ENCODE measurements around the gene ANKLE2.

ANKLE2 gene

DNA sequence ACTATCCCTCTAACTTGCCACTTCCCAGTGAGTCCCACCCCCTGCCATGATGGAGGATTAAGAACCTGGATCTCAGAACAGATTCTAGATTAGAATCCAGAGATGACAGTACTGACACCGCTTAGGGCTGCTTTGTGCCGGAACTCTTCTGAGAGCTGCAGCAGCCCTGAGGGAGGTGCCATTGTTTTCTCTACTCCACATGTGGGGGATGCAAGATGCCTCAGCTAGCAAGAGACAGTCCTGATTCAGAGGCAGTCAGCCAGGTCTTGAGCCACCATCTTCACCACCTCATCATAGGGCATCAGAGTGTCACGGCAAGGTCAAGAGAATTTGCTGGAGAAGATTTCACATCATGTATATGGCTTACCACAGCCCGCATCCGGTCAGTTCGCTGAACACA lies 54.4 kb downstream of the ANKLE2 start:
- DNase-seq = no peak
- Histone ChIP-seq H3K79me2 (ENCODE audit: control insufficient read depth, insufficient read depth, low read length, poor library complexity) (peaks cover 11% of the 10 kb centered on the region), H2AFZ (ENCODE audit: insufficient read depth, low read length, poor library complexity) (no peak overlapping the region), H3K9me3 (ENCODE audit: insufficient read depth, low read depth, low read length) (no peaks in the 10 kb centered on the region), H3K27ac (ENCODE audit: low read depth, low read length) (no peak overlapping the region), H3K4me1 (ENCODE audit: control insufficient read depth in 1 of 2, insufficient read depth in 2 of 2, low read length in 2 of 2) (peaks cover 2 to 4% of the 10 kb centered on the region in 2 experiments), H3K27me3 (ENCODE audit: insufficient read depth, low read length) (no peaks in the 10 kb centered on the region), H3K4me3 (ENCODE audit: low read depth, low read length) (no peak overlapping the region), H2BK120ac (ENCODE audit: insufficient read depth, low read length, poor library complexity) (no peak overlapping the region), H3K4ac (ENCODE audit: low read depth, low read length) (no peak overlapping the region), H2AK5ac (ENCODE audit: low read length) (no peak overlapping the region), H3K14ac (ENCODE audit: low read length) (no peak overlapping the region), H3K23ac (ENCODE audit: low read length) (no peak overlapping the region), H4K12ac (ENCODE audit: low read depth, low read length) (no peak overlapping the region), H3K9ac (ENCODE audit: low read length) (no peak overlapping the region), H4K91ac (ENCODE audit: low read depth, low read length) (no peak overlapping the region), H3K18ac (ENCODE audit: low read length) (no peak overlapping the region), H3K4me2 (ENCODE audit: low read length) (no peak overlapping the region), H4K8ac (ENCODE audit: low read depth, low read length) (no peak overlapping the region), H2BK5ac (ENCODE audit: low read depth, low read length, poor library complexity) (no peak overlapping the region), H2BK12ac (ENCODE audit: low read length) (no peak overlapping the region), H3K36me3 (ENCODE audit: control insufficient read depth in 1 of 2, insufficient read depth in 2 of 2, low read length in 2 of 2) (peaks cover 7 to 21% of the 10 kb centered on the region in 2 experiments), H3K79me1 (ENCODE audit: low read length) (peaks cover 12% of the 10 kb centered on the region)
- WGBS (ENCODE audit: extremely low coverage, insufficient coverage, insufficient read length) = no CpG with 5 or more reads among the region's 6 CpGs

DNA sequence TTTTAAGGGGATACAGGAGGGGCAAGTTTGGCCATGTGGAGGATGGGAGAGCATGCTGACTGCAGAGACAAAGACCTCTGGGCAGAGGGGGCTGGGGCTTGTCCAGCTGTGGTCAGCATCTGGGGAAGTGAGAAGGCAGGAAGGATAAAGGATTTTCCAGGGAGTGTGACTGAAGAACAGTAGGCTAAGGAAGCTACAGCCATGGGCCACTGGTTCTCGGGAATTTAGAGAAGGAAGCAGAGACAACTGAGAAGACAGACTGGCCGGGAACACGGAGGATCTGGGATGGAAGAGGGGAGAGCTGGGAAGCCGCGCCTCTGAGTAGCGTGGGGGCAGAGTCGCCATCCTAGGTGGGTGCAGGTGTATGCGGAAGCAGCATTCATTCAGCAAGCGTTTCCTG lies 58.0 kb downstream of the ANKLE2 start:
- H4K91ac ChIP-seq (ENCODE audit: low read depth, low read length) = no peak overlapping the region
- no peak overlapping the region for H3K27ac ChIP-seq (ENCODE audit: low read depth, low read length)
- H3K4me3 ChIP-seq (ENCODE audit: low read depth, low read length) = no peak overlapping the region
- no peak overlapping the region for H2AFZ ChIP-seq (ENCODE audit: insufficient read depth, low read length, poor library complexity)
- H3K23ac ChIP-seq (ENCODE audit: low read length) = no peak overlapping the region
- H3K4me1 ChIP-seq (ENCODE audit: control insufficient read depth in 1 of 2, insufficient read depth in 2 of 2, low read length in 2 of 2) = no peaks in the 10 kb centered on the region
- H3K79me1 ChIP-seq (ENCODE audit: low read length) = no peaks in the 10 kb centered on the region
- H3K4me2 ChIP-seq (ENCODE audit: low read length) = no peak overlapping the region
- H3K27me3 ChIP-seq (ENCODE audit: insufficient read depth, low read length) = no peaks in the 10 kb centered on the region
- no peak overlapping the region for H4K8ac ChIP-seq (ENCODE audit: low read depth, low read length)
- H2BK120ac ChIP-seq (ENCODE audit: insufficient read depth, low read length, poor library complexity) = no peak overlapping the region
- H2BK5ac ChIP-seq (ENCODE audit: low read depth, low read length, poor library complexity) = no peak overlapping the region
- H3K14ac ChIP-seq (ENCODE audit: low read length) = no peak overlapping the region
- no peaks in the 10 kb centered on the region for H3K9me3 ChIP-seq (ENCODE audit: insufficient read depth, low read depth, low read length)
- no peaks in the 10 kb centered on the region for H3K79me2 ChIP-seq (ENCODE audit: control insufficient read depth, insufficient read depth, low read length, poor library complexity)
- no peak overlapping the region for H3K4ac ChIP-seq (ENCODE audit: low read depth, low read length)
- no peak overlapping the region for H4K12ac ChIP-seq (ENCODE audit: low read depth, low read length)
- DNase-seq = no peak
- H3K36me3 ChIP-seq (ENCODE audit: control insufficient read depth in 1 of 2, insufficient read depth in 2 of 2, low read length in 2 of 2) = peaks cover 17 to 35% of the 10 kb centered on the region in 2 experiments
- H2AK5ac ChIP-seq (ENCODE audit: low read length) = no peak overlapping the region
- H3K9ac ChIP-seq (ENCODE audit: low read length) = no peak overlapping the region
- WGBS (ENCODE audit: extremely low coverage, insufficient coverage, insufficient read length) = no CpG with 5 or more reads among the region's 9 CpGs
- no peak overlapping the region for H3K18ac ChIP-seq (ENCODE audit: low read length)
- no peak overlapping the region for H2BK12ac ChIP-seq (ENCODE audit: low read length)

DNA sequence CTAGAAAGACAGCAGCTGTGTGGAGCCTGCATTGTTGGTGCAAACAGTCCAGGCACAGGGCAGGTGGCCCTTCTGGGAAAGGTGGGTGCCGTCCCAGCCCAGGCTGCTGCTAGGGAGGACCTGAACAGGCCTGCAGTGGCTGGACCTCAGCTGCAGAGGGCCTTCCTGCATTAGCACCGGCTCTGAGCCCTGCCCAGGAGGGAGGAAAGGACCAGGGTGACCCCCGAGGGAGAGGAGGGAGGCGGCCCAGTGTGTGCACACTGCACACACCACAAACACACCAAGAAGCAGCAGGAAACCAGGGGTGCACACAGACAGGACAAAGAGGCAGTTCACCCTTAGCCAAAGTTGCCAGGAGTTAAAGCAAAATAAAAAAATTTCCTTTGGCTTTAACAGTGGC lies 59.0 kb downstream of the ANKLE2 start:
- H2BK120ac ChIP-seq (ENCODE audit: insufficient read depth, low read length, poor library complexity) = no peak overlapping the region
- no peak overlapping the region for H3K27ac ChIP-seq (ENCODE audit: low read depth, low read length)

DNA sequence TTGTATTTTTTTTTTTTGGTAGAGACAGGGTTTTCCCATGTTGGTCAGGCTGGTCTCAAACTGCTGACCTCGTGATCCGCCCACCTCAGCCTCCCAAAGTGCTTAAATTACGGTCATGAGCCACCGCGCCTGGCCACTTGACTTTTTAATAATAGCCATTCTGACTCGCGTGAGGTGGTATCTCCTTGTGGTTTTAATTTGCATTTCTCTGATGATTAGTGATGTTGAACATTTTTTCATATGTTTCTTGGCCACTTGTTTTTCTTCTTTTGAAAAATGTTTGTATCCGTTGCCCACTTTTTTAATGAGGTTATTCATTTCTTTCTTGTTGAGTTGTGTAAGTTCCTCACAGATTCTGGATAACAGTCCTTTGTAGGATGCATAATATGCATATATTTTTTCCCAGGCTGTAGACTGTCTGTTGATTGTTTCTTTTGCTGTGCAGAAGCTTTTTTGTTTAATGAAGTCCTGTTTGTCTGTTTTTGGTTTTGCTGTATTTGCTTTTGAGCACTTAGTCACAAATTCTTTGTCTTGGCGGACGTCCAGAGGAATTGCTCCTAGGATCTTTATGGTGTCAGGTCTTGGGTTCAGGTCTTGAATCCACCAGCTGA lies 61.3 kb downstream of the ANKLE2 start:
- Histone ChIP-seq H3K23ac (ENCODE audit: low read length) (no peak overlapping the region), H3K9me3 (ENCODE audit: insufficient read depth, low read depth, low read length) (no peaks in the 10 kb centered on the region), H4K91ac (ENCODE audit: low read depth, low read length) (no peak overlapping the region), H3K4me1 (ENCODE audit: control insufficient read depth in 1 of 2, insufficient read depth in 2 of 2, low read length in 2 of 2) (no peaks in the 10 kb centered on the region), H3K14ac (ENCODE audit: low read length) (no peak overlapping the region), H3K79me1 (ENCODE audit: low read length) (no peaks in the 10 kb centered on the region), H2BK5ac (ENCODE audit: low read depth, low read length, poor library complexity) (no peak overlapping the region), H4K8ac (ENCODE audit: low read depth, low read length) (no peak overlapping the region), H3K27me3 (ENCODE audit: insufficient read depth, low read length) (no peaks in the 10 kb centered on the region), H4K12ac (ENCODE audit: low read depth, low read length) (no peak overlapping the region), H2AK5ac (ENCODE audit: low read length) (no peak overlapping the region), H3K4me2 (ENCODE audit: low read length) (no peak overlapping the region), H3K18ac (ENCODE audit: low read length) (no peak overlapping the region), H3K27ac (ENCODE audit: low read depth, low read length) (no peak overlapping the region), H3K4ac (ENCODE audit: low read depth, low read length) (no peak overlapping the region), H2AFZ (ENCODE audit: insufficient read depth, low read length, poor library complexity) (no peak overlapping the region), H2BK120ac (ENCODE audit: insufficient read depth, low read length, poor library complexity) (no peak overlapping the region), H3K4me3 (ENCODE audit: low read depth, low read length) (no peak overlapping the region), H2BK12ac (ENCODE audit: low read length) (no peak overlapping the region), H3K79me2 (ENCODE audit: control insufficient read depth, insufficient read depth, low read length, poor library complexity) (no peaks in the 10 kb centered on the region), H3K36me3 (ENCODE audit: control insufficient read depth in 1 of 2, insufficient read depth in 2 of 2, low read length in 2 of 2) (peaks cover 34 to 49% of the 10 kb centered on the region in 2 experiments), H3K9ac (ENCODE audit: low read length) (no peak overlapping the region)
- DNase-seq = no peak
- no CpG with 5 or more reads among the region's 10 CpGs for WGBS (ENCODE audit: extremely low coverage, insufficient coverage, insufficient read length)

More for the DNA sequence above, 59.0 kb downstream of the ANKLE2 start:
- Histone ChIP-seq H3K4me2 (ENCODE audit: low read length) (no peak overlapping the region), H2BK5ac (ENCODE audit: low read depth, low read length, poor library complexity) (no peak overlapping the region), H2BK12ac (ENCODE audit: low read length) (no peak overlapping the region), H4K12ac (ENCODE audit: low read depth, low read length) (no peak overlapping the region), H3K9me3 (ENCODE audit: insufficient read depth, low read depth, low read length) (no peaks in the 10 kb centered on the region), H3K18ac (ENCODE audit: low read length) (no peak overlapping the region), H3K14ac (ENCODE audit: low read length) (no peak overlapping the region), H4K8ac (ENCODE audit: low read depth, low read length) (no peak overlapping the region), H4K91ac (ENCODE audit: low read depth, low read length) (no peak overlapping the region), H3K79me2 (ENCODE audit: control insufficient read depth, insufficient read depth, low read length, poor library complexity) (no peaks in the 10 kb centered on the region), H3K79me1 (ENCODE audit: low read length) (no peaks in the 10 kb centered on the region), H3K4me3 (ENCODE audit: low read depth, low read length) (no peak overlapping the region), H2AK5ac (ENCODE audit: low read length) (no peak overlapping the region), H3K4ac (ENCODE audit: low read depth, low read length) (no peak overlapping the region), H3K36me3 (ENCODE audit: control insufficient read depth in 1 of 2, insufficient read depth in 2 of 2, low read length in 2 of 2) (peaks cover 24 to 37% of the 10 kb centered on the region in 2 experiments), H3K4me1 (ENCODE audit: control insufficient read depth in 1 of 2, insufficient read depth in 2 of 2, low read length in 2 of 2) (no peaks in the 10 kb centered on the region), H2AFZ (ENCODE audit: insufficient read depth, low read length, poor library complexity) (no peak overlapping the region), H3K27me3 (ENCODE audit: insufficient read depth, low read length) (no peaks in the 10 kb centered on the region), H3K9ac (ENCODE audit: low read length) (no peak overlapping the region), H3K23ac (ENCODE audit: low read length) (no peak overlapping the region)
- WGBS (ENCODE audit: extremely low coverage, insufficient coverage, insufficient read length) = no CpG with 5 or more reads among the region's 4 CpGs
- DNase-seq = no peak

Data from trophoblast cell (in vitro differentiated cells and primary cell).